DLD1 (cell line): ENCODE measurements around the gene RHD.
"Not testable (repeated sequence)": the region's sequence is repeated elsewhere in the genome, so short reads cannot be mapped to it uniquely, and the experiment has no call there.

ENCODE experiments used
- in situ Hi-C: cut with HindIII; loops from 2 replicates; pipeline ENCODE4 v1.10.0; 2017; ENCODE audit warnings: low sequenced_read_pairs

RHD gene

GRCh38 chr1:25302330-25302729 is 30.0 kb downstream of the RHD start:
- in situ Hi-C loops, result not testable (repeated sequence)

- in situ Hi-C loops, result not testable (repeated sequence)
Observed at GRCh38 chr1:25304936-25305335, 32.6 kb downstream of the RHD start.

- in situ Hi-C loops, result not testable (repeated sequence)
Observed at GRCh38 chr1:25308168-25308567, 35.9 kb downstream of the RHD start.

- in situ Hi-C loops, result not testable (repeated sequence)
Observed at GRCh38 chr1:25309085-25309484, 36.8 kb downstream of the RHD start.

GRCh38 chr1:25309486-25309885 is 37.2 kb downstream of the RHD start:
- in situ Hi-C loops, result not testable (repeated sequence)

- in situ Hi-C loops, result not testable (repeated sequence)
Observed at GRCh38 chr1:25312806-25313470, 40.6 kb downstream of the RHD start.

GRCh38 chr1:25320314-25320938 is 48.1 kb downstream of the RHD start:
- in situ Hi-C loops, result not testable (repeated sequence)

GRCh38 chr1:25322127-25322526 is 49.8 kb downstream of the RHD start:
- in situ Hi-C loops, result not testable (repeated sequence)

- in situ Hi-C loops, result not testable (repeated sequence)
Observed at GRCh38 chr1:25324407-25324806, 52.1 kb downstream of the RHD start.

GRCh38 chr1:25327864-25328790 is 55.8 kb downstream of the RHD start:
- in situ Hi-C loops, result not testable (repeated sequence)

- in situ Hi-C loops, result not testable (repeated sequence)
Observed at GRCh38 chr1:25328791-25329185, 56.5 kb downstream of the RHD start.

GRCh38 chr1:25329336-25329735 is 57.0 kb downstream of the RHD start:
- in situ Hi-C loops, result not testable (repeated sequence)

GRCh38 chr1:25329950-25330349 is 57.6 kb downstream of the RHD start:
- in situ Hi-C loops, result not testable (repeated sequence)

- in situ Hi-C loops, result not testable (repeated sequence)
Observed at GRCh38 chr1:25336922-25337354, 64.6 kb downstream of the RHD start.

- in situ Hi-C loops, result not testable (repeated sequence)
Observed at GRCh38 chr1:25337483-25338187, 65.3 kb downstream of the RHD start.

GRCh38 chr1:25338188-25338981 is 66.1 kb downstream of the RHD start, which contains the start of gene TMEM50A:
Gene TMEM50A, plus strand, starts transcription at chr1:25338334. Its CDS starts 2,153 bp downstream, at chr1:25340487.
- in situ Hi-C loops, result no loop called here

- in situ Hi-C loops, result no loop called here
Observed at GRCh38 chr1:25338986-25339385, 66.7 kb downstream of the RHD start.

GRCh38 chr1:25341746-25342145 is 69.4 kb downstream of the RHD start:
- in situ Hi-C loops, result no loop called here

GRCh38 chr1:25342846-25343245 is 70.5 kb downstream of the RHD start:
- in situ Hi-C loops, result no loop called here

GRCh38 chr1:25343872-25344271 is 71.6 kb downstream of the RHD start:
- in situ Hi-C loops, result no loop called here
